GM12864 (cell line): ENCODE measurements around the gene SMARCA2.

ENCODE experiments used
- DNase-seq: peaks from one replicate; pipeline ENCODE4 v3.0.0-alpha.2; 2011; ENCODE audit warnings: low read depth
- H3K4me3 ChIP-seq: 2 replicates; pipeline ENCODE4 v1.5.1; 2011; ENCODE audit warnings: mild to moderate bottlenecking, low read depth, low read length, control low read depth
- CTCF ChIP-seq: IDR thresholded peaks from 2 replicates; pipeline ENCODE4 v1.5.1; 2011; ENCODE audit warnings: low read depth, mild to moderate bottlenecking, moderate library complexity, low read length, control low read depth, inconsistent platforms; ENCODE audit errors: missing control alignments

Gene SMARCA2

GRCh38 chr9:2210201-2210600 lies 195.1 kb downstream of the SMARCA2 start:
- no peak overlapping the region for H3K4me3 ChIP-seq
- TF ChIP-seq CTCF, result no peak
- DNase-seq, result no peak

GRCh38 chr9:2213830-2214468 lies 198.8 kb downstream of the SMARCA2 start:
- no peak for DNase-seq
- H3K4me3 ChIP-seq, result no peak overlapping the region
- no peak for TF ChIP-seq CTCF

GRCh38 chr9:2214707-2215106 lies 199.6 kb downstream of the SMARCA2 start:
- DNase-seq, result no peak
- TF ChIP-seq CTCF, result no peak
- H3K4me3 ChIP-seq, result no peak overlapping the region

GRCh38 chr9:2215921-2216441 lies 200.8 kb downstream of the SMARCA2 start:
- no peak for TF ChIP-seq CTCF
- no peak for DNase-seq

GRCh38 chr9:2216591-2216990 lies 201.4 kb downstream of the SMARCA2 start:
- no peak for TF ChIP-seq CTCF
- DNase-seq, result no peak
- H3K4me3 ChIP-seq, result no peak overlapping the region

More at GRCh38 chr9:2215921-2216441, 200.8 kb downstream of the SMARCA2 start:
- H3K4me3 ChIP-seq, result no peak overlapping the region

GRCh38 chr9:2217540-2217939 lies 202.4 kb downstream of the SMARCA2 start:
- no peak overlapping the region for H3K4me3 ChIP-seq
- DNase-seq, result no peak
- no peak for TF ChIP-seq CTCF

GRCh38 chr9:2220036-2220435 lies 204.9 kb downstream of the SMARCA2 start:
- no peak overlapping the region for H3K4me3 ChIP-seq
- no peak for DNase-seq
- no peak for TF ChIP-seq CTCF
